C4-2B (cell line): ENCODE measurements around the gene RIMS4.

ENCODE experiments used
- H3K27ac ChIP-seq: fragments of 450-650 bp; 2 replicates; pipeline ENCODE4 v1.5.1; 2017
- CTCF ChIP-seq: fragments of 450-650 bp; conservative IDR thresholded peaks from 2 replicates; pipeline ENCODE4 v1.5.1; 2017; ENCODE audit warnings: mild to moderate bottlenecking
- ZFX ChIP-seq: fragments of 450-650 bp; IDR thresholded peaks from 2 replicates; pipeline ENCODE4 v1.6.1; 2017

The RIMS4 gene

GRCh38 chr20:44709380-44709779 is 101.0 kb downstream of the RIMS4 start:
- no peak overlapping the region for H3K27ac ChIP-seq
- TF ChIP-seq CTCF (no peak), ZFX (no peak)

GRCh38 chr20:44707018-44707579 is 103.2 kb downstream of the RIMS4 start:
- TF ChIP-seq ZFX (no peak), CTCF (no peak)
- H3K27ac ChIP-seq: no peak overlapping the region

- H3K27ac ChIP-seq: no peak overlapping the region
Measured at GRCh38 chr20:44706301-44707017, 103.9 kb downstream of the RIMS4 start.

GRCh38 chr20:44705364-44706094 is 104.8 kb downstream of the RIMS4 start:
- TF ChIP-seq CTCF (no peak), ZFX (no peak)
- H3K27ac ChIP-seq: no peak overlapping the region

More at GRCh38 chr20:44706301-44707017, 103.9 kb downstream of the RIMS4 start:
- no peak for TF ChIP-seq ZFX
- TF ChIP-seq CTCF: no peak

- TF ChIP-seq ZFX (no peak), CTCF (no peak)
- H3K27ac ChIP-seq: no peak overlapping the region
Measured at GRCh38 chr20:44704551-44704971, 105.8 kb downstream of the RIMS4 start.

GRCh38 chr20:44703956-44704488 is 106.3 kb downstream of the RIMS4 start:
- no peak overlapping the region for H3K27ac ChIP-seq
- TF ChIP-seq CTCF: no peak
- no peak for TF ChIP-seq ZFX
